22Rv1 (cell line): ENCODE results near the gene MFN2.

Source experiments
- ZFX ChIP-seq: fragments of 450-650 bp; IDR thresholded peaks from 2 replicates; pipeline ENCODE4 v1.6.1; 2017; ENCODE audit warnings: antibody characterized with exemption, borderline replicate concordance
- TF ChIP-seq, protein P1 (sequence below): fragments of 450-650 bp; IDR thresholded peaks from 2 replicates; pipeline ENCODE4 v1.5.1; 2017; ENCODE audit warnings: mild to moderate bottlenecking

DNA sequence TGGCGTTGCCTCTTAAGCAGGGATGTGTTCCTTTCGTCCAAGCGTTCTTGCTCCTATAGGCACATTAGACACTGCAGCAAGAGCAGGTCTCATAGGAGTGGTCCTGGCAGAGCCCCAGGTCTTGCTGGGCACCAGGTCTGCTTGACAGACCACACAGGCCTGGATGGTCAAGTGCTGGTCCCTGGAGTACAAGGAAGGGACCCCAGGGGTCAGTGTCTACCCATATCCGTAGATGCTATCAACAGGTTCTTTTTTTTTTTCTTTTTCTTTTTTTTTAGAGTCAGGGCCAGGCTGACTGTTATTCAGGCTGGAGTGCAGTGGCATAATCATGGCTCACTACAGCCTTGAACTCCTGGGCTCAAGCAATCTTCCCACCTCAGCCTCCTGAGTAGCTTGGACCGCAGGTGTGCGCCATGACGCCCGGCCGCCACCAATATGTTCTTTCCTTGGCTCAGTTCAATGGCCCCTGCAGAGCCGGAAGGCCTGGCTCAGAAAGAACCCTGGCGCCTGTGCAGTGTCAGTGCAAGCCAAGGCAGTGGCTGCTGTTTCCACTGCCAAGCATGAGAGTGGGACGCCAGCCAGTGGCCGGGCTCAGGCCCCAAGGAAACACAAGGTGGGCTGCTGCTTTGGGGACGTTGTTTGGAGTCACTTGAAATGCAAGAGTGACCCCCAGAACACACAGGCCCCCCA, 72.9 kb downstream of the MFN2 start:
- TF ChIP-seq, protein P1, sequence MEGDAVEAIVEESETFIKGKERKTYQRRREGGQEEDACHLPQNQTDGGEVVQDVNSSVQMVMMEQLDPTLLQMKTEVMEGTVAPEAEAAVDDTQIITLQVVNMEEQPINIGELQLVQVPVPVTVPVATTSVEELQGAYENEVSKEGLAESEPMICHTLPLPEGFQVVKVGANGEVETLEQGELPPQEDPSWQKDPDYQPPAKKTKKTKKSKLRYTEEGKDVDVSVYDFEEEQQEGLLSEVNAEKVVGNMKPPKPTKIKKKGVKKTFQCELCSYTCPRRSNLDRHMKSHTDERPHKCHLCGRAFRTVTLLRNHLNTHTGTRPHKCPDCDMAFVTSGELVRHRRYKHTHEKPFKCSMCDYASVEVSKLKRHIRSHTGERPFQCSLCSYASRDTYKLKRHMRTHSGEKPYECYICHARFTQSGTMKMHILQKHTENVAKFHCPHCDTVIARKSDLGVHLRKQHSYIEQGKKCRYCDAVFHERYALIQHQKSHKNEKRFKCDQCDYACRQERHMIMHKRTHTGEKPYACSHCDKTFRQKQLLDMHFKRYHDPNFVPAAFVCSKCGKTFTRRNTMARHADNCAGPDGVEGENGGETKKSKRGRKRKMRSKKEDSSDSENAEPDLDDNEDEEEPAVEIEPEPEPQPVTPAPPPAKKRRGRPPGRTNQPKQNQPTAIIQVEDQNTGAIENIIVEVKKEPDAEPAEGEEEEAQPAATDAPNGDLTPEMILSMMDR = no peak
- TF ChIP-seq ZFX = no peak
